ENCODE results near the gene NFKBIL1.
"Not testable (repeated sequence)": the region's sequence is repeated elsewhere in the genome, so short reads cannot be mapped to it uniquely, and the experiment has no call there.

NFKBIL1 gene

GRCh38 chr6:31546958-31547726 lies at the start of gene NFKBIL1:
Gene NFKBIL1 (plus strand): TSS chr6:31547608. CDS start chr6:31547695, 87 bp downstream.
- peak; percentile 94 for DNase-seq

- no peak for DNase-seq
Observed at GRCh38 chr6:31498748-31499147, 48.7 kb upstream of the NFKBIL1 start.

- not testable (repeated sequence) for DNase-seq
Observed at GRCh38 chr6:31499648-31500047, 47.8 kb upstream of the NFKBIL1 start.

- no peak for DNase-seq
Observed at GRCh38 chr6:31502586-31502985, 44.8 kb upstream of the NFKBIL1 start.

GRCh38 chr6:31509036-31509435 lies 38.4 kb upstream of the NFKBIL1 start:
- DNase-seq = not testable (repeated sequence)

GRCh38 chr6:31510007-31510406 lies 37.4 kb upstream of the NFKBIL1 start:
- DNase-seq = no peak

GRCh38 chr6:31513456-31514165 lies 33.8 kb upstream of the NFKBIL1 start:
- no peak for DNase-seq

GRCh38 chr6:31521835-31522234 lies 25.6 kb upstream of the NFKBIL1 start:
- DNase-seq = no peak

- DNase-seq = no peak
Observed at GRCh38 chr6:31525553-31525931, 21.9 kb upstream of the NFKBIL1 start.

GRCh38 chr6:31525932-31526591 lies 21.3 kb upstream of the NFKBIL1 start:
- DNase-seq = no peak

- no peak for DNase-seq
Observed at GRCh38 chr6:31528307-31528777, 19.1 kb upstream of the NFKBIL1 start.

GRCh38 chr6:31528821-31529328 lies 18.5 kb upstream of the NFKBIL1 start, which contains the start of gene MCCD1:
Gene MCCD1 (plus strand): TSS chr6:31528962. CDS start chr6:31529015, 53 bp downstream.
- no peak for DNase-seq

GRCh38 chr6:31529329-31530150 lies 17.9 kb upstream of the NFKBIL1 start:
- no peak for DNase-seq

GRCh38 chr6:31530659-31531058 lies 16.7 kb upstream of the NFKBIL1 start:
- DNase-seq = no peak

- DNase-seq = no peak
Observed at GRCh38 chr6:31531162-31531561, 16.2 kb upstream of the NFKBIL1 start.

GRCh38 chr6:31531771-31532643 lies 15.4 kb upstream of the NFKBIL1 start:
- no peak for DNase-seq

- no peak for DNase-seq
Observed at GRCh38 chr6:31532644-31533454, 14.6 kb upstream of the NFKBIL1 start.

- DNase-seq = no peak
Observed at GRCh38 chr6:31533455-31533841, 14.0 kb upstream of the NFKBIL1 start.

GRCh38 chr6:31534011-31534410 lies 13.4 kb upstream of the NFKBIL1 start:
- no peak for DNase-seq

- no peak for DNase-seq
Observed at GRCh38 chr6:31534521-31535040, 12.8 kb upstream of the NFKBIL1 start.
